Activated naive CD4-positive, alpha-beta T cell treated with anti-CD3 and anti-CD28 coated beads, Interleukin-2, amount 50 U/mL, for 16 hours (primary cell): ENCODE data around the gene DRD4.
"Not testable (repeated sequence)": the region's sequence is repeated elsewhere in the genome, so short reads cannot be mapped to it uniquely, and the experiment has no call there.

Experiments used
- DNase-seq: peaks from one replicate; pipeline ENCODE4 v3.0.0-alpha.2; 2020

DRD4 gene

DNA sequence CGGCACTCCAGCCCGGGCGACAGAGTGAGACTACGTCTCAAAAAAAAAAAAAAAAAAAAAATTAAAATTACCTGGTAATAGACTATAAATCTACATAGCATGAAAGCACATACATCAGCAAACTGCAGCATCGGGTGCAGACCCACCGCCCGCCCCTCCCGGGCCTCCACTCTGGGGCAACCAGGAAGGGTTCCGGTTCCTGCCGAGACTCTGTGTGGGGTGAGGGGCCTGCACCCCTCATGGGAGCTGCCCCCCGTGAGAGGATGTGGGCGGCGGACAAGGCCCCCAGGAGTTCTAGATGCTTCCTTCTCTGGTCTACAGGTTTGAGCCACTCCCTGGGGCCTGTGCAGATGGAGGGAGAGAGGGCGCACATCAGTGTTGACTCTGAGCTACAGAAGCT, 9.1 kb downstream of the DRD4 start:
- no peak for DNase-seq

DNA sequence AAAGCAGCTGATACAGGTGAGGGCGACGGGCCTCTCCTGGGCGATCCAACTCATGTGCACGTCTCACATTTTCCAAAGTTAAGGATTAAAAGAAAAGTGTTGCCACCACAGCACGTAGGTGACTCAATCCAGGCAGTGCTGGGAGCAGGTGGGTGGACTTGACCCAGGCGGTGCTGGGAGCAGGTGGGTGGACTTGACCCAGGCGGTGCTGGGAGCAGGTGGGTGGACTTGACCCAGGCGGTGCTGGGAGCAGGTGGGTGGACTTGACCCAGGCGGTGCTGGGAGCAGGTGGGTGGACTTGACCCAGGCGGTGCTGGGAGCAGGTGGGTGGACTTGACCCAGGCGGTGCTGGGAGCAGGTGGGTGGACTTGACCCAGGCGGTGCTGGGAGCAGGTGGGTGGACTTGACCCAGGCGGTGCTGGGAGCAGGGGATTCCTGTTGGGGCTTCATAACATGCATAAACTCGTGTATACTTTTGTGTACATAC, 10.6 kb downstream of the DRD4 start:
- not testable (repeated sequence) for DNase-seq

DNA sequence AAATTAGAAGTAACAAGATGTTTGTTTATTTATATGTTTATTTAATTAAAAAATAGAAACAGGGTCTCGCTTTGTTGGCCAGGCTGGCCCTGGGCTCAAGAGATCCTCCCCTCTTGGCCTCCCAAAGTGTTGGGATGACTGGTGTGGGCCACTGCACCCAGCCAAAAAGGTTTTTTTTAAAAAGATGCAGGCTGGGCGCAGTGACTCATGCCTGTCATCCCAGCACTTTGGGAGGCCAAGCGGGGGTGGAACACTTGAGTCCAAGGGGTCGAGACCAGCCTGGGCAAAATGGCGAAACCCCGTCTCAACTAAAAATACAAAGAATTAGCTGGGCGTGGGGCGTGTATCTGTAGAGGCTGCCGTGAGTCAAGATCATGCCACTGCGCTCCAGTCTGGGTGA, 13.4 kb downstream of the DRD4 start:
- no peak for DNase-seq

DNA sequence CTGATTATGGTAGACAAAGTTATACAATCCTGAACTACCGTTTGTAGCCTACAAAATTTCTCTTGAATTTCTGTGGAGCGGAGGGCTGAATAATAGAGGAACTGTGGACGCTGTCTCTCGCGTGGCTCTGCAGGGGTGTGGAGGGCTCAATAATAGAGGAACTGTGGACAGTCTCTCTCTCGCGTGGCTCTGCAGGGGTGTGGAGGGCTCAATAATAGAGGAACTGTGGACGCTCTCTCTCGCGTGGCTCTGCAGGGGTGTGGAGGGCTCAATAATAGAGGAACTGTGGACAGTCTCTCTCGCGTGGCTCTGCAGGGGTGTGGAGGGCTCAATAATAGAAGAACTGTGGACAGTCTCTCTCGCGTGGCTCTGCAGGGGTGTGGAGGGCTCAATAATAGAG, 16.1 kb downstream of the DRD4 start:
- DNase-seq: not testable (repeated sequence)

DNA sequence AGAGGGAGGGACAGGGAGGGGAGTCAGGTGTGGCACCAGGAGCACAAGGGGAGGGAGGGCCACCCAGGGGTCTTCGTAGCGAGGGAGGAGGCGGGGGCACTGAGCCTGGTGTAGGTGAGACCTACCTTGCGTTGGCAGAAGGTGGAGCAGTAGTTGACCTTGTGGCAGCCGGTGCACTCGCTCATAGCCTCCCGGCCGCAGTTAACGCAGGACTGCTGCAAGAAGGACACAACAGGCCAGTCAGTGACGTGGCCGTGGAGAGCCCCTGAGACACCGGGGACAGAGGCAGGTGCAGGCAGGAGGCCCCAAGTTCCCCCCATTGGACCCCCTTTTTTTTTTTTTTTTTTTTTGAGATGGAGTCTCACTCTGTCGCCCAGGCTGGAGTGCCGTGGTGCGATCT, 16.8 kb downstream of the DRD4 start:
- DNase-seq: no peak

DNA sequence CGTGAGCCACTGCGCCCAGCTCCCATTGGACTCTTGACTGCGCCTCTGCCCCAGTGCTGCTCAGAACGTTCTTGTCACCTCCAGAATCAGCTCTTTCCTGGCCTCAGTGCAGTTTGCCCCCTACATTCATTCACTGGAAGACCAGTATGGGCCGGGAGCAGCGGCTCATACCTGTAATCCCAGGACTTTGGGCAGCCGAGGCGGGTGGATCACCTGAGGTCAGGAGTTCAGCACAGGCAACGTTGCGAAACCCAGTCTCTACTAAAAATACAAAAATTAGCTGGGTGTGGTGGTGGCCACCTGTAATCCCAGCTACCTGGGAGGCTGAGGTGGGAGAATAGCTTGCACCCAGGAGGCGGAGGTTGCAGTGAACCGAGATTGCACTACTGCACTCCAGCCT, 17.4 kb downstream of the DRD4 start:
- DNase-seq: not testable (repeated sequence)

DNA sequence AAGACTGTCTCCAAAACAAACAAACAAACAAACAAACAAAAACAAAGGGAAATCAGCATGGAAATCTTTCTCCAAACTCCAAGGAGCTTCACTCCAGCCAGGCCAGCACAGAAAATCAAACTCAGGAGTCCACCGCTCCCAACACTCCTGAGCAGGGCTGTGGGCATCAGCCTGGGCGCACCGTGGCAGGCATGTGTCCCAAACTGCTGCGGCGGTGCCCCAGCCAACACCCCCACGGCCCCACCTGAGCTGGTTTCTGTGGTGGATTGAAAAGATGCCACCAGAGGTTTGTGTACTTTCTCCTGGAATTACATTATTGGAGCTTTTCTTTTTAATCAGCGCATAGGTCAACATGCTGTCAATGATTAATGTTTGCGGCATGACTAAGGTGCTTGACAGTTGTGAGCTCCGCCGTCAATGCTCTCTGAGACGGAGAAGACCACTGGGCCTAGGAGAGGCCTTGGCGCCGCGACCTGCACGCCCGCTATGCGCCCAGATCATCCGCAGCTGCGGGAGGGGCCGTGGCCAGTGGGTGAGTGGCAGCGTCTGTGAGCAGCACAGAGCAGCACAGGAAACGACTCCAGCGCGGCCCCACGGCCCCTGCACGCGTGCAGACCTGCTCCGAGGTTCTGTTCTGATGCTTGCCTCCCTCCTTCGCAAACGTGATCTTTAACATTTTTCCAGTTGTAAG, 18.1 kb downstream of the DRD4 start:
- no peak for DNase-seq

DNA sequence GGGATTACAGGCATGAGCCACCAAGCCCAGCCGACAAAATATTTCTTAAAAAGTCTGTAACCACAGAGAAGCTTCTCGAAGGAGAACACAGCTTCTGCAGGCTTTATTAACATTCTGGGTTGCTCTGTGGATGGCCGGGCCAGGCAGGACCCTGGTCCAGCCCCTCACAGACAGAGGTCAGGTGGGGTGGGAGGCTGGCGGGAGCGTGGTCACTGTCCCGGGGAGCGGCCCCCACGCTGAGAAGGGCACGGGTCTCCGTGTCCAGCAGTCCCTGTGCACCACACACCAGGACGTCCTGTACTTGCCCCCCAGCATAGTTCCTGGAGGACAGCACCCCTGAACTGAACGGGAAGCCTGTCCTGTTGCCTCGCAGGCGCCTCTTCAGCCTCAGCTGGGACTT, 19.4 kb downstream of the DRD4 start:
- DNase-seq: no peak

DNA sequence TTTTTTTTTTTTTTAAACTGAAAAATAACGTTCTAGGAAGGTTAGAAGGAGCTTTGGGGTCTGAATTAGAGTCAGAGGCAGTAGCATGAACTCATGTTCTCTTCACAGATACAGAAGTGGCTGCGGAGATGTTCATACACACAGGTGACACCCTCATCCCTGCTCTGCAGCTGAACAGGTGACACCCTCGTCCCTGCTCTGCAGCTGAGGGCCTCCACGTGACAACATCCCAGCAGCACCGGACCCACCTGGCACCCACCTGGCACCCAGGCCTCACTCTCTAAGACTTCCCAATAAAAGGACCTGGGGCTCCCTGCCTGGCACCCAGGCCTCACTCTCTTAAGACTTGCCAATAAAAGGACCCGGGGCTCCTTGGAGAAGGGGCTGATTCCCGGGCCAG, 19.8 kb downstream of the DRD4 start:
- DNase-seq: no peak

DNA sequence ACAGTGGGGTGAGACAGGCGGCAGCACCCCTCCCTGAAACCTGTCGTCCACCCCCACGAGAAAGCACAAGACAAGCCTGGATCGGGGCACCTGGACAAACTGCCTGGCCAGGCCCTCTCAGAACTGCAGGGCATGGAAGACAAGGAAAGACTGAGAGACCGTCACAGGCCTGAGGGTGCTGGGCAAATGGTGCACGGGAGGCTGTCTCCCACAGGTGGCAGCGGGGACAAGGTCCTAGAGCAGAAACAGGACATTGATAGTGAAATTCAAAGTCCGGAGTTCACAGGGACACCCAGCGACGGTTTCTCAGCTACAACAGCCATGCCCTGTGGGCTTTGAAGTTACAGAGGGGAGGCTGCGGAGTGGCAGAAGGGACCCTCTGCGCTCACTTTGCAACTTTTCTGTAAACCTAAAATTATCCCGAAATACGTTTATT, 20.6 kb downstream of the DRD4 start:
- no peak for DNase-seq

DNA sequence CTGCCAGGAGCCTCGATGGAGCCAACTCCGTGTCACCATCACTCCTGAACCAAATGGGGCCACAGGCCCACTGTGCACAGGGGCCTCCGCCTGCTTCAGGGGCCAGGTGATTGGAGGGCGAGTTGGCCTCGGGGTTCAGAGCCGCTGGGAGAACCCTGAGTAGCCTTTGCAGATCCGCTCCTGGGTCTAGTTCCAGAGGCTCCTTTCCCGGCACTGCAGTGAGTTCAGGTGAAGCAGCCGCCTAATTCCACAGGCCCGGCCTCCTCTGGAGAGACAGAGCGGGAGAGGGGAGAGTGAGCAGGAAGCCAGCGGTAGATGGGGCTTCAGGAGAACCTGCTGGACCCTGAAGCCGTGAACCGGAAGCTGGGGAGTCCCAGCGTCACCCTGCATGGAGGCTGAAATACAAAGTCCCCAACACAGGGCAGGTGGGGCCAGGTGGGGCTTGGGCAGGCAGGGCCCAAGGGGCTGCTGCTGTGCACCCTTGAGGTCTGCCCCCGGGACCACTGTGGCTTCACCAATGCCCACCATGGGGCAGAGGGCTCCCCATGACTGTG, 22.5 kb downstream of the DRD4 start:
- DNase-seq: no peak

DNA sequence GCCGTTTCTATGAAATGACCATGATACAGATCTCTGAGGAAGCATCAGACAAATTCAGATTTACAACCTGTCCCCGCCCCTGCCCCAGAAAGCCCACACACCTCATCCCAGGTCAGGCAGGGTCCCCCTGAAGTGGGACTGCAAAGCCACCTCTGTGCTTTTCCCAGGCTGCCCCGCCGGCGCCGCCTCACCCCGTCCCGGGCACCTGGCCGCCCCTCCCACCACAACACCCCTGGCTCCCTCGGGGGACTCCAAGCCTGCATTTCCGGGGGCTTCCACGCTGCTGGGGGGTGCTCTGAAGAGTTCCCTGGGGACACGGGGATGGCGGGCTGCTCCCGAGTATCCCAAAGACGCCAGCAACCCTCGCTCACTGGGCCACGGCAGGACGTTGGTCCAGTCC, 23.2 kb downstream of the DRD4 start:
- DNase-seq: no peak

DNA sequence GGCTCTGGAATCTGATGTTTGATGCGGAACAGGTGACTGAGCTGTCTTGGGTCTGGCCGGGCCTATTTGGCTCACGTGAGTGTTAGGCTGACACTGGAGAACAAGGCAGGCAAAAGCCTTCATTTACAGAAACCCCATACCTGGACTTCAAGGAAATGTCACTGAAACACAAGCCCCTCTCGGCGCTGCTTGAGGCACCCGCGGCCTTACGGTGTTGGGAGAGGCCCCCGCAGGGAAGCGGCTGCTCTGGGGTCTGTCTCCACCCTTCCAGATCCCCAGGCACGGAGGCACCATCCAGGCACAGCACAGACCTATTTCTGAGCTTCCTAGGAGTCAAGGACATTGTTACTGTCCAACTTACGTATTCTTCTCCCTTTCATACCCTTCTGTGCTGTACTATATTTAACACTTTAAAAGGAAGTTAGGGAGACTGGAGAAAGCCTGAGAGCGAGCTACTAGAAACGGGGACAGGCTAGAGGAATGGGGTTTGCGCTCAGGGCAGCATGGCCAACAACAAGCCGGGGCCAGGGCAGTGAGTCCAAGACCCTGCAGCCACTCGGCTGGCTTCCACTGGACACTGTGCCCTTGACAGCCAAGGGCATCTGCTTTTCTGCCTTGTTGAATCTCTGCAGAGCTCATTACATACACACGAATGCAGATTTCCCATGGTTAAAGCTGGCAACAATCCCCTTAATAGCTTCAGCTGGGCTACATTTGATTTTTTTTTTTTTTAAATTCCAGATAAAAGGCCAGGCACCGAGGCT, 23.8 kb downstream of the DRD4 start:
- no peak for DNase-seq

DNA sequence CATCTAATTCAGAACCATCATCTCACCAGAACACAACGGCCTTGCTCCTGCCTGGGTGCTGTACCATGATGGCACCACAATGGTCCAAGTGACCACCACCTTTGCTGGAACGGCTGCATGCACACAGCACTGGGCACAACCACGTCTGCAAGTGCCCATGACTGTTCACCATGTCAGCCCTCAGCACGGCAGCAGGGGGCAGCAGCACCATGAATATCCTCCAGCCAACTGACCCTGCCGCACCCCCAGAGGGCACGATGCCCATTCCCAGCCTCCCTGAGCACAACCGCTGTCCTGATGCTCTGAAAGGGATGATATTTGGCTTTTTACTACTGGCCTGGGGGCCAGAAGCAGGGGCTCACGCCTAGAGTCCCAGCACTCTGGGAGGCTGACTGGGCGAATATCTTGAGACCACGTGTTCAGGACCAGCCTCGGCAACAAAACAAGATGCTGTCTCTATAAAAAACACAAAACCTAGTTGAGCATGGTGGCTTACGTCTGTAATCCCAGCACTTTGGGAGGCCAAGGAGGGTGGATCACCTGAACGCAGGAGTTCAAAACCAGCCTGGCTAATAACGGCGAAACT, 25.7 kb downstream of the DRD4 start:
- peak; percentile 37 for DNase-seq

DNA sequence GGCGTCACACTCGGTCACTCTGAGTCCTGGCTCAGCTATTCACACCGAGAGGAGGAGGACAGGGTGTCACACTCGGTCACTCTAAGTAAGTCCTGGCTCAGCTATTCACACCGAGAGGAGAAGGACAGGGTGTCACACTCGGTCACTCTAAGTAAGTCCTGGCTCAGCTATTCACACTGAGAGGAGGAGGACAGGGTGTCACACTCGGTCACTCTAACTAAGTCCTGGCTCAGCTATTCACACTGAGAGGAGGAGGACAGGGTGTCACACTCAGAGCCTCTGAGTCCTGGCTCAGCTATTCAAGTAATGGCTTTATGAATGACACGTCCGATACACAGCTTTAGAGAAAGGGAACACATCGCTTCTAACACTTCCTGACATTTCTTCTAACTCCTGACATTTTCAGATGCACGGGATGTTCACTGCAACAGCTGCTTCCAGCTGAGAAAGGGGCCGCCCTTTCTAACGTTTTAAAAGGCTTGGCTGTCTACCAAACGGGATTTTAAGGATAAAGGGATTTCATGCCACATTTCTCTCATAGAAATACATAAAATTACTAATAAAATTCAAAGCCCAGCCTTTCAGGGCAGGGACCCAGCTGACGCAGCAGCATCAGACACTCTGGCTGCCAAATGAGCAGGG, 28.1 kb downstream of the DRD4 start:
- no peak for DNase-seq

DNA sequence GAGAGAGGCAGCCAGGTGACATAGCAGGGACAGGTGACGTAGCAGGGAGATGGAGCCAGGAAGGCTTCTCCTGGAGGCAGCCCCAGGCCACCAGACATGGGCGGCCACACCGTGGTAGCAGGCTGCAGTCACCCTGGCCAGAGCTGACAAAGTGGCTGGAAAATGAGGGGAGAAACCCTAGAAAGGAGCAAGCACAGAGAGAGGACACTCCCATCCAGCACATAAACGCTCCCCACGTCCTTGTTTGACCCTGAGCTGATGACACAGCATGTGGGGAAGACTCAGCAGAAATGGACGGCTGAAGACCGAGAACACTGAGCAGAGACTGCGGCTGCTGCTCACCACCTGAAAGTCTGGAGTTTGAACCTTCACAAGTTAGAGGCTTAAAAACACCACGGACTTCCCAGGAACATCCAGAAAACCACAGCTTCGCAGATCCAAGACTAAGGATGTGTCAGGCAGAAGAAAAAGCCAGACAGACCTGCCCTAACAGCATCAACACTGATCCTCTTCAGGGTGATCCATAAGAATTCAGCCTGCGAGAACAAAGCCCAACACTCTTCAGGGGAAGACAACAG, 28.7 kb downstream of the DRD4 start:
- DNase-seq: no peak

DNA sequence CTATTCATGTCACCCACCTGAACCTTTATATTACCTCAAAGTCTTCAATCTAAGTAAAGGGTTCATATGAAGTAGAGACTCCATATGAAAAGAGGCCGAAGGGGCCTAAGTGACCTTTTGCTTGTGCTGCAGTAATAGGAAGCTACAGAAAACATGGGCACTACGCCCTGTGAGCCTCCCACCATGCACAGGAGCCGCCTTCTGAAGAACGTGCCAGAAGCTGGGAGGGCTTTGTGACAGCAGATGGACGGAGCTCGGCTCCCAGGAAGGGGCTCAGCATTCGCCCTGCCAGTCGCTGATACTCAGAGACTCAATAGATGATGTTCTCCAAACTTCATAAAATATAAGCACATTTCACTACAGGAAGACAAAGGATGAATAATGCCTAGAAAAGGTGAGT, 36.8 kb downstream of the DRD4 start:
- no peak for DNase-seq

DNA sequence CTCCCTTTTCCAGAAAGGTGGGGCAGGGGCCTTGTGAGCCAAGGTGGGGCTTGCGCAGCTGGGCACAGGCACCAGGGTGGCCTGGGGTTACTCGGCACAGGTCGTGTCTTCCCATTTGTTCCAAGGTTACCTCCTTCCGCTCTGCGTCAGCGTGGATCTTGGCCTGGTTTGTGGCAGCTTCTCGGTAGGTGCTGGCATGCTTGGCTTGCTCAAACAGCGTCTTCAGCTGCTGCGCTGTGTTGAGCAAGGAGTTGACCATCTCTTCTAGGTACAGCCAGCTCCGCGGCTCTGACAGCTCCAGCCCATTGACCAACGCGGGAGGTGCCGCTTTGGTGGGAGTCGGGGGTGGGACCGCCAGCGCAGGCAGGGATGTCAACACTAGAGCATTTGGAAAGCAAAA, 37.3 kb downstream of the DRD4 start:
- DNase-seq: no peak

DNA sequence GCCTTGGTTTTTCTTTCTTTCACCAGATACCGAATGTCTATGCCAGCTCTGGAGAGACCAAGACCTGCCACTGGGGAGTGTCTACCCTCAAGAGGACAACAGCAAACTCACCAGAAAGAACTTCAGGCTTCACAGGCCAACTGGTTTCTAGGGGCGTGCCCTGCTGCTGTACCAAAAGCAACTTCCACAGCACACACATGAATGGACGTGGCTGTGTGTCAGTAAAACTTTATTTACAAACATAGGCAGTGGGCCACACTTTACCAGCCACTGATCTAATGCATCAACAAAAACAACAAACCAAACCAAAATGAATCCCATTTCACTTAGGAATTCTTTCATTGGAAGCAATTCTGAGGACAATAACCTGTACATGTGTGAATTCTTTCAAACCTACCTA, 41.2 kb downstream of the DRD4 start:
- DNase-seq: no peak

DNA sequence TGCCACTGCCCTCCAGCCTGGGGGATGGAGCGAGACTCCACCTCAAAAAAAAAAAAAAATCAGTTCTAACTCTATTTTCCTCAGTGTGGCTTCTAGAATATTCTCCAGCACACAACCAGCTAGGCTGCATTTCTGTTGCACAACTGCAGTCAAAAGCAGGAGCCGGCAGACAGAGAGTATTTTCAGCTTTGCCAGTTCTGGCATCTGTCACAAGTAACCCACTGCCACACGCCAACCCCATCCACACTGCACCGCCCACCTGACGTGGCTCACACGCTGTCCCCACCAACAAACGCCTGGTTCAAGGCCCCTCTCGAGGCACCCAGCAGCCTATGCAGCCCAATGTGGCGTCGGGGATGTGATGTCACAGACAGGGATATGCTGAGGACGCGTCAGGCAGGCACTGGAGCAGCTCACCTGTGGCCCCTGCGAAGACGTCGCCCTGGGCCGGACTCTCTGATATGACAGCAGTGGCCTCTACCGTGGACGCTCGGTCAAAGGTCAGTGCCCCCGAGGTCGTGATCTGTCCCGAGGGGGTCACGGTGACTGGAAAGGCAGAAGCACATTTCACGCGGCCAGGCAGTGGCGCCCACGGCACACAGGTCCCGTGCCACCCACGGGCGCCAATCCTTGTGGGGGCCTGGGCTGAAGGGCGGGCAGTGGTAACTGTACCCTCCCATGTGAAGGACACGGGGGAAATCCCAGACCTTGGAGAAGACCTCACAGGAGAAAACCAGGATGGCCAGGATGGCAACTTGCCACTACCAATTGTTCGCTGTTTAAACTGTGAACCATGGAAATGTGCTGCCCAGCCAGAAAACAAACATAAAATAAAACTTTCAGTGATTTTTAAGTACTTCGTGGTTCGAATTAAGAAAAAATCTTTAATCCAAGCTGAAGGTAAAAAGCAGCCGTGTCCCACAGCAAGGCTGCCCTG, 42.5 kb downstream of the DRD4 start:
- DNase-seq: no peak

DNA sequence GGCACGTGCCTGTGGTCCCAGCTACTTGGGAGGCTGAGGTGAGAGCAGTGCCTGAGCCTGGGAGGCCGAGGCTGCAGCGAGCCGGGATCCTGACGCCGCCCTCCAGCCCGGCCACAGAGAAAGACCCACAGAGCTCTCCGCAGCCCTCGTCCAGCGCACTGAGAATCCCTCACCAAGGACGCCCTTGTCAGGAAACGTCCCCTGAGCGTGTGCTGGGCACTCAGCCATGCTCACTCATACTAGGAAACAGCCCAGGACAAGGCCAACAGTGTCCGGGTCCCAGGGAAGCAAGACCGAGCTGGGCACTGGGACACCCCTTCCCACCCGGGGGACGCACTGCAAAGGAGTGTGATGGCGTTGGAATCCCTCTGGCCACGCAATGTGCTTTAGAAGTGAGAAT, 43.4 kb downstream of the DRD4 start:
- DNase-seq: no peak

DNA sequence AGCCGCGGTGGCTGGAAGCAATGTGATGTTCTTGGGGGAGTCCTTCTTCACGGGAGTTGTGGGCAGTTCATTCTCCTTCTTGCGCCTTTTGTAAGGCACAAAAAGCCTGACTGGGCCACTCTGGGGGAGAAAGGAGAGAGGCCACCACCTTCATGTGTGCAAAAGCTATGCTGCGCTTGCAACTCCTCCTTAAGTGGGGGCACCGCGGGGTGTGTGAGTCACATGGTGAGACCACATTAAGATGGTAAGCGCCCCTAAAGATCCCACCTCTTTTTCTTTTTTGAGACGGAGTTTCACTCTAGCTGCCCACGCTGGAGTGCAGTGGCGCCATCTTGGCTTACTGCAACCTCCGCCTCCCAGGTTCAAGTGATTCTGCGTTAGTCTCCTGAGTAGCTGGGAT, 43.9 kb downstream of the DRD4 start:
- DNase-seq: no peak
